ENCODE data around the gene RPS6KA1.
"Not testable (repeated sequence)": the region's sequence is repeated elsewhere in the genome, so short reads cannot be mapped to it uniquely, and the experiment has no call there.

Gene RPS6KA1

GRCh38 chr1:26556111-26556510, 26.6 kb downstream of the RPS6KA1 start:
- no peak for FAIRE-seq

GRCh38 chr1:26557008-26557407, 27.4 kb downstream of the RPS6KA1 start:
- FAIRE-seq, result no peak

GRCh38 chr1:26558685-26559048, 29.1 kb downstream of the RPS6KA1 start:
- FAIRE-seq, result no peak

GRCh38 chr1:26560403-26560780, 30.8 kb downstream of the RPS6KA1 start:
- FAIRE-seq, result no peak

GRCh38 chr1:26570287-26570686, 40.7 kb downstream of the RPS6KA1 start:
- FAIRE-seq, result no peak

GRCh38 chr1:26571381-26571780, 41.8 kb downstream of the RPS6KA1 start:
- FAIRE-seq, result no peak

GRCh38 chr1:26574018-26574417, 44.5 kb downstream of the RPS6KA1 start:
- no peak for FAIRE-seq

- no peak for FAIRE-seq
Measured at GRCh38 chr1:26574719-26575251, 45.2 kb downstream of the RPS6KA1 start.

- no peak for FAIRE-seq
Measured at GRCh38 chr1:26575348-26575747, 45.8 kb downstream of the RPS6KA1 start.

GRCh38 chr1:26578167-26578566, 48.6 kb downstream of the RPS6KA1 start:
- FAIRE-seq, result no peak

- no peak for FAIRE-seq
Measured at GRCh38 chr1:26579681-26580111, 50.1 kb downstream of the RPS6KA1 start.

- FAIRE-seq, result no peak
Measured at GRCh38 chr1:26580116-26580515, 50.6 kb downstream of the RPS6KA1 start.

GRCh38 chr1:26581287-26581651, 51.7 kb downstream of the RPS6KA1 start:
- FAIRE-seq, result no peak

- no peak for FAIRE-seq
Measured at GRCh38 chr1:26582053-26582835, 52.7 kb downstream of the RPS6KA1 start.

GRCh38 chr1:26582836-26583460, 53.4 kb downstream of the RPS6KA1 start:
- FAIRE-seq, result no peak

GRCh38 chr1:26583646-26584485, 54.3 kb downstream of the RPS6KA1 start:
- no peak for FAIRE-seq

GRCh38 chr1:26584588-26584987, 55.0 kb downstream of the RPS6KA1 start:
- FAIRE-seq, result not testable (repeated sequence)

- FAIRE-seq, result no peak
Measured at GRCh38 chr1:26585471-26585870, 55.9 kb downstream of the RPS6KA1 start.

GRCh38 chr1:26593385-26593784, 63.8 kb downstream of the RPS6KA1 start:
- no peak for FAIRE-seq

GRCh38 chr1:26594593-26594992, 65.0 kb downstream of the RPS6KA1 start:
- not testable (repeated sequence) for FAIRE-seq

- peak; percentile 93 for FAIRE-seq
Measured at GRCh38 chr1:26597629-26598039, 68.1 kb downstream of the RPS6KA1 start.

GRCh38 chr1:26598890-26599289, 69.3 kb downstream of the RPS6KA1 start:
- no peak for FAIRE-seq

- FAIRE-seq, result peak; percentile 98
Measured at GRCh38 chr1:26602378-26602959, 72.9 kb downstream of the RPS6KA1 start.

All from G401.6 (cell line).